BJ (cell line): ENCODE measurements around the gene GRIK3. TPM values are rescaled to one million over a fixed set of nuclear protein-coding genes. Genes with fewer than 3 reads are reported as not detected.

Source experiments
- CTCF ChIA-PET: fragments of 350-600 bp; formaldehyde crosslinking; extraction: SDS; loops from one replicate; lab custom pipeline; 2021; ENCODE audit warnings: antibody characterized with exemption, inconsistent platforms; lab: Yijun Ruan, JAX
- POLR2A ChIA-PET: fragments of 300-600 bp; sonication (Branson Sonifier 250); formaldehyde crosslinking; extraction: SDS; loops from one replicate; lab custom pipeline; 2021; ENCODE audit warnings: antibody characterized with exemption; lab: Charles Lee
- DNase-seq: peaks from one replicate; pipeline ENCODE4 v3.0.0-alpha.2; 2011; ENCODE audit warnings: low read depth
- H3K27me3 ChIP-seq: 2 replicates; pipeline ENCODE4 v1.6.0; 2011; ENCODE audit warnings: low read length; ENCODE audit not compliant: control insufficient read depth, insufficient read depth
- H3K36me3 ChIP-seq: 2 replicates; pipeline ENCODE4 v1.5.1; 2011; ENCODE audit warnings: low read length; ENCODE audit not compliant: control insufficient read depth, insufficient read depth
- H3K4me3 ChIP-seq: 2 replicates; pipeline ENCODE4 v1.5.1; 2011; ENCODE audit warnings: low read depth, mild to moderate bottlenecking, control low read depth, low read length
- polyA plus RNA-seq: library from polyadenylated mRNA; depleted of rRNA; stranded (reverse); fragments of >200 nt; gene quantifications from 2 replicates; pipeline ENCODE4 v1.2.3, GENCODE V29; 2011
- TF ChIP-seq, protein P1 (sequence below): IDR thresholded peaks from 2 replicates; pipeline ENCODE4 v1.5.1; 2011; ENCODE audit warnings: low read depth, mild to moderate bottlenecking, control low read depth, inconsistent platforms, low read length, moderate library complexity; ENCODE audit not compliant: insufficient read depth

GRIK3 gene
- polyA plus RNA-seq, 1 experiment, result not detected

DNA sequence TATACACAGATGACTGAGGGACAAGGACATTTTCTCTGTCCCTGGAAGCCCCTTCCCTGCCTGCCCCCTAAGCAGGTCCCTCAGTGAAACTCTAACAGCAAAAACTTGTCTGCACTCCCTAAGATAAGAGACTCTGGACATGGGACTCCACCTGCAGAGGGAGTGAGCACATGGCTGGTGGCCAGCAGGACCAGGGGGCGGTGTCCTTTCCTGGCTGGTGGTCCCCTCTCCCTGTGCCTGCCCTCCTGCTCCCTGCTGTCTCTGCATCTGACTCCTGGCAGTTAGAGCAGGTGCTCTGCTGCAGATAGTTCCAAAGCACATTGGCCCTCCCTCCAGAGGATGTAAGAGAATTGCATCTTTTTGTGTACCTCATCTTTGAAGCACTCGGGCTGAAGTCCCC is 215.5 kb downstream of the GRIK3 start:
- TF ChIP-seq, protein P1, sequence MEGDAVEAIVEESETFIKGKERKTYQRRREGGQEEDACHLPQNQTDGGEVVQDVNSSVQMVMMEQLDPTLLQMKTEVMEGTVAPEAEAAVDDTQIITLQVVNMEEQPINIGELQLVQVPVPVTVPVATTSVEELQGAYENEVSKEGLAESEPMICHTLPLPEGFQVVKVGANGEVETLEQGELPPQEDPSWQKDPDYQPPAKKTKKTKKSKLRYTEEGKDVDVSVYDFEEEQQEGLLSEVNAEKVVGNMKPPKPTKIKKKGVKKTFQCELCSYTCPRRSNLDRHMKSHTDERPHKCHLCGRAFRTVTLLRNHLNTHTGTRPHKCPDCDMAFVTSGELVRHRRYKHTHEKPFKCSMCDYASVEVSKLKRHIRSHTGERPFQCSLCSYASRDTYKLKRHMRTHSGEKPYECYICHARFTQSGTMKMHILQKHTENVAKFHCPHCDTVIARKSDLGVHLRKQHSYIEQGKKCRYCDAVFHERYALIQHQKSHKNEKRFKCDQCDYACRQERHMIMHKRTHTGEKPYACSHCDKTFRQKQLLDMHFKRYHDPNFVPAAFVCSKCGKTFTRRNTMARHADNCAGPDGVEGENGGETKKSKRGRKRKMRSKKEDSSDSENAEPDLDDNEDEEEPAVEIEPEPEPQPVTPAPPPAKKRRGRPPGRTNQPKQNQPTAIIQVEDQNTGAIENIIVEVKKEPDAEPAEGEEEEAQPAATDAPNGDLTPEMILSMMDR, result no peak
- CTCF ChIA-PET, result no interaction called here
- no peak overlapping the region for H3K4me3 ChIP-seq
- no peaks in the 10 kb centered on the region for H3K27me3 ChIP-seq
- no peak for DNase-seq
- H3K36me3 ChIP-seq, result no peaks in the 10 kb centered on the region
- POLR2A ChIA-PET, result no interaction called here

GRCh38 chr1:36816348-36816747 is 218.0 kb downstream of the GRIK3 start:
- TF ChIP-seq, protein P1, result no peak
- H3K36me3 ChIP-seq, result no peaks in the 10 kb centered on the region
- CTCF ChIA-PET, result no interaction called here
- no peak overlapping the region for H3K4me3 ChIP-seq
- POLR2A ChIA-PET, result no interaction called here
- DNase-seq, result no peak
- no peaks in the 10 kb centered on the region for H3K27me3 ChIP-seq

GRCh38 chr1:36814774-36815173 is 219.5 kb downstream of the GRIK3 start:
- H3K27me3 ChIP-seq, result no peaks in the 10 kb centered on the region
- ChIA-PET POLR2A (no interaction called here), CTCF (no interaction called here)
- H3K36me3 ChIP-seq, result no peaks in the 10 kb centered on the region
- no peak overlapping the region for H3K4me3 ChIP-seq
- TF ChIP-seq, protein P1, result no peak
- no peak for DNase-seq

- no peaks in the 10 kb centered on the region for H3K36me3 ChIP-seq
- CTCF ChIA-PET, result no interaction called here
- H3K27me3 ChIP-seq, result no peaks in the 10 kb centered on the region
- POLR2A ChIA-PET, result no interaction called here
- no peak overlapping the region for H3K4me3 ChIP-seq
- TF ChIP-seq, protein P1, result no peak
- DNase-seq, result no peak
Measured at GRCh38 chr1:36814083-36814482, 220.2 kb downstream of the GRIK3 start.

DNA sequence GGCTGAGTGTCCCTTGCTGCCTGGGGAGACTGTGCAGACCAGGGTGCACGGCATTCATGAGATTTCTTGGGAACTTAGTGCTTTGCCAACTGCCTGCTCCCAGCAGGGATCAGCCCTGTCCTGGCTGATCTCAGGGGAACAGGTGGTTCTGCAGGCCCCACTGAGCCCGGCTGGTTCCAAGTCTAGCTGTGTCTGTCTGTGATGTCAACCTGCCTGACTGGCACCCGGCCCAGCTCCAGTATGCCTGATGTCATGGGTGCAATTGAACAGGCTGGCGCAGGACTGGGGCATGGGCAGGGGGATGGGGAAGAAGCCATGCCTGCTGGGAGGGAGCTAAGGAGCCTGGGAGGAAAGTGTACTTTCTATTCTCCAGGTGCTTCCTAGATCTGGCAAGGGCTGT is 227.1 kb downstream of the GRIK3 start:
- Histone ChIP-seq H3K36me3 (no peaks in the 10 kb centered on the region), H3K4me3 (no peak overlapping the region), H3K27me3 (no peaks in the 10 kb centered on the region)
- POLR2A ChIA-PET, result no interaction called here
- TF ChIP-seq, protein P1, result no peak
- CTCF ChIA-PET, result no interaction called here
- DNase-seq, result no peak
